Activated naive CD4-positive, alpha-beta T cell treated with anti-CD3 and anti-CD28 coated beads, Interleukin-2, amount 50 U/mL, for 16 hours (primary cell): ENCODE measurements around the gene C19orf12.

Source experiments
- DNase-seq: peaks from one replicate; pipeline ENCODE4 v3.0.0-alpha.2; 2020

The C19orf12 gene

GRCh38 chr19:29662278-29662603, 52.8 kb downstream of the C19orf12 start:
- no peak for DNase-seq

GRCh38 chr19:29660835-29661234, 54.2 kb downstream of the C19orf12 start:
- DNase-seq, result peak; percentile 69

DNA sequence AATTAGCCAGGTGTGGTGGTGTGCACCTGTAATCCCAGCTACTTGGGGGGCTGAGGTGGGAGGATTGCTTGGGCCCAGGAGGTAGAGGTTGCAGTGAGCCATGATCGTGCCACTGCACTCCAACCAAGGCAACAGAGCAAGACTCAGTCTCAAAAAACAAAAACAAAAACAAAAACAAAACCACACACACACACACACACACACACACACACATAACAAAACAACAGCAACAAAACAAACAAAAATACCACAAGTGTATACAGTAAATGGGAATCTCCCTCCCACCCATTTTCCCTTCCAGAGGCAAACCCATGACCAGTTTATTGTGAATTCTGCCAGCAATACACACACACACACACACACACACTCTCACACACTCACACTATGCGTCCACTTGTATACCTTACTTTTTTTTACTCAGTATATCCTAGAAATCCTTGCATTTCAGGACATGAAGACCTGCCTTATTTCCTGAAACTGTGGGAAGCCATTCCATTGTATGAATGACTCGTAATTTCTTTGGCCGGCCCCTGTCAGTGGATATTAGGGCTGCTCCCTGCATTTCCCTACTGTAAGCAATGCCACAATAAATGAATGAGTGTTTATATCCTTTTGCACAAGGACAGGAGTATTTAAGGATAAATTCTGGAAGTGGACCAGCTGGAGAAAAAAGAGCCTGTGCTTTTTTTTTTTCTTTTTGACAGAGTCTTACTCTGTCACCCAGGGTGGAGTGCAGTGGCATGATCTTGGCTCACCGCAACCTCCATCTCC, 56.7 kb downstream of the C19orf12 start:
- DNase-seq, result no peak

GRCh38 chr19:29655648-29656335, 59.3 kb downstream of the C19orf12 start:
- no peak for DNase-seq

DNA sequence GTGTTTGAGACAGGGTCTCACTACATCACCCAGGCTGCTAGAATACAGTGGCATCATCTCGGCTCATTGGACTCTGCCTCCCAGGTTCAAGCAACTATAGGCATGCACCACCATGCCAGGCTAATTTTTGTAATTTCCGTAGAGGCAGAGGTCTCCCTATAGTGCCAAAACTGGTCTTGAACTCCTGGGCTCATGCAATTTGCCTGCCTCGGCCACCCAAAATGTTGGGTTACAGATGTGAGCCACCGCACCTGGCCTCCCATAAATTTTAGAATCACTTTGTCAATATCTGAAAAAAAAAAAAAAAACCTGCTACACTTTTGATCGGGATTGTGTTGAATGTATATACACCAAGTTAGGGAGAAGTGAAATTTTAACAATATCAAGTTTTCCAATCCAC, 61.7 kb downstream of the C19orf12 start:
- DNase-seq, result no peak

DNA sequence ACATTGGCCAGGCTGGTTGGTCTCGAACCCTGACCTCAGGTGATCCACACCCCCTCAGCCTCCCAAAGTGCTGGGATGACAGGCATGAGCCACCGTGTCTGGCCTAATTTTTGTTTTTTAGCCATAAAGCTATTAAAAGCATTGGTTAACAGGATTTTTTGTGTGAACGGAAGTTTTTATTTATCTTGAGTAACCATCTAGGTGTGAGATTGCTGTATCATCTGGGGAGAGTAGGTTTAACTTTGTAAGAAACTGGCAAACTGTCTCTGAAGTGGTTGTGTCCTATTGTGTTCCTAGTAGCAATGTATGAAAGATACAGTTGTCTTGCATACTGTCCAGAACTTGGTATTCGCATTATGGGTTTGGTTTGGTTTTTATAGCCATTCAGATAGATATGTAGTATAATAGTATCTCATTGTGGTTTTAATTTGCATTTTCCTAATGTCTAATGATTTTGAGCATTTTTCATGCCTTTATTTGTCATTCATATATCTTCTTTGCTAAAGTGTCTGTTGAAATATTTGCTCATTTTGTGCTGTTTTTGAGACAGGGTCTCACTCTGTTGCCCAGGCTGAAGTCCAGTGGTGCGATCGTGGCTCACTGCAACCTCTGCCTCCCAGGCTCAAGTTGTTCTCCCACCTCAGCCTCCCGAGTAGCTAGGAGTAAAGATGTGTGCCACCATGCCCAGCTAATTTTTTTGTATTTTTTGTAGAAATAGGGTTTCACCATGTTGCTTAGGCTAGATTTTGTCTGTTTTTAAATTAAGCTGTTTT, 63.3 kb downstream of the C19orf12 start:
- no peak for DNase-seq

- no peak for DNase-seq
Measured at GRCh38 chr19:29650772-29651387, 64.2 kb downstream of the C19orf12 start.
